Measurements from ENCODE around the gene SSRP1.

- TF ChIP-seq POLR2A (IDR thresholded peaks at IDR 0.05; ENCODE audit: low read depth, low read length) (no peak), POLR2AphosphoS5 (IDR thresholded peaks at IDR 0.05; ENCODE audit: low read depth, low read length) (no peak)
Observed at GRCh38 chr11:57341250-57341808, 5.6 kb upstream of the SSRP1 start.

All from GM12891 (cell line).